ENCODE data around the gene KRT75.
"Not testable (repeated sequence)": the region's sequence is repeated elsewhere in the genome, so short reads cannot be mapped to it uniquely, and the experiment has no call there.

GRCh38 chr12:52410589-52411248 lies 23.5 kb downstream of the KRT75 start:
- not testable (repeated sequence) for TF ChIP-seq EZH2 (IDR thresholded peaks at IDR 0.05; ENCODE audit: insufficient read depth, poor library complexity, severe bottlenecking); EZH2phosphoT487 (IDR thresholded peaks at IDR 0.05; ENCODE audit: insufficient read depth, low read depth)

Measured in GM23248 (cell line).